HepG2 (cell line): ENCODE results near the gene TSLP. TPM values are rescaled to one million over a fixed set of nuclear protein-coding genes. Genes with fewer than 3 reads are reported as not detected.

ENCODE experiments used
- ATAC-seq: fragments of 200-7000 bp; cut with Tn5 transposase; 3 replicates; pipeline ENCODE4 v1.9.1; 2020; ENCODE audit warnings: mild to moderate bottlenecking, moderate library complexity
- BruUV-seq: library from RNA; stranded (reverse); fragments of 400-500 nt; replicated peaks from 2 replicates; lab custom pipeline; 2021; lab: Mats Ljungman, UMichigan
- CTCF ChIA-PET: fragments of 300-600 bp; formaldehyde crosslinking; extraction: SDS; loops from one replicate; lab custom pipeline; 2021; ENCODE audit warnings: low total read pairs, inconsistent platforms, low intra/inter-chr PET ratio; lab: Yijun Ruan, JAX
- POLR2A ChIA-PET: fragments of 350-600 bp; sonication (Branson Sonifier 250); formaldehyde crosslinking; loops from one replicate; lab custom pipeline; 2020; ENCODE audit warnings: antibody characterized with exemption, inconsistent platforms; lab: Yijun Ruan, JAX
- DNase-seq: peaks from one replicate; pipeline ENCODE4 v3.0.0-alpha.2; 2015; ENCODE audit warnings: low spot score
- FAIRE-seq: peaks from 3 replicates; lab custom pipeline; 2011; peaks lifted over from hg19 to GRCh38; lab: Jason Lieb, UNC
- H2AFZ ChIP-seq: one replicate; pipeline ENCODE4 v1.6.1; 2011; ENCODE audit warnings: low read length, inconsistent platforms
- H3K27ac ChIP-seq: fragments of 300-600 bp; 3 replicates; pipeline ENCODE4 v1.8.0; 2011; ENCODE audit warnings: mixed run types, mild to moderate bottlenecking, mixed read lengths, low read length, inconsistent platforms; ENCODE audit not compliant: insufficient read depth; ENCODE audit errors: extremely low read length
- H3K27me3 ChIP-seq, 2 experiments: fragments of 200-600 bp in 1 of 2; 2 replicates in 1 of 2; 3 replicates in 1 of 2; pipeline versions ENCODE4 v1.6.0 to v1.8.0; 2011; ENCODE audit warnings: low read length in 2 of 2, mild to moderate bottlenecking in 2 of 2, moderate library complexity in 2 of 2, inconsistent platforms in 1 of 2; ENCODE audit not compliant: insufficient read depth in 2 of 2, control insufficient read depth in 1 of 2
- H3K36me3 ChIP-seq, 2 experiments: fragments of 200-600 bp in 1 of 2; replicated peaks in 1 of 2; 2 replicates in 1 of 2; 3 replicates in 1 of 2; pipeline versions ENCODE4 v1.5.1 to v1.8.0; 2011; ENCODE audit warnings: low read length in 2 of 2, inconsistent platforms in 1 of 2; ENCODE audit not compliant: insufficient read depth in 2 of 2, control insufficient read depth in 1 of 2
- H3K4me1 ChIP-seq: 2 replicates; pipeline ENCODE4 v1.5.1; 2012; ENCODE audit warnings: low read length, inconsistent platforms; ENCODE audit not compliant: insufficient read depth
- H3K4me2 ChIP-seq: 2 replicates; pipeline ENCODE4 v1.6.0; 2011; ENCODE audit warnings: low read depth, low read length, inconsistent platforms
- H3K4me3 ChIP-seq, 3 experiments: fragments of 200-600 bp in 1 of 3; sonication (generic), shearing (Covaris generic) in 1 of 3; replicated peaks in 1 of 3; 2 replicates each; pipeline ENCODE4 v1.5.1; 2011 to 2016; ENCODE audit warnings: low read length in 3 of 3, inconsistent platforms in 2 of 3, low read depth in 2 of 3, mild to moderate bottlenecking in 2 of 3, control low read depth in 1 of 3, mixed read lengths in 1 of 3; ENCODE audit not compliant: insufficient read depth in 1 of 3
- H3K79me2 ChIP-seq: one replicate; pipeline ENCODE4 v1.6.1; 2011; ENCODE audit warnings: low read length, inconsistent platforms; ENCODE audit not compliant: insufficient read depth
- H3K9ac ChIP-seq: 2 replicates; pipeline ENCODE4 v1.6.0; 2011; ENCODE audit warnings: mild to moderate bottlenecking, low read depth, low read length, inconsistent platforms; ENCODE audit not compliant: insufficient read depth
- H3K9me3 ChIP-seq: 2 replicates; pipeline ENCODE4 v1.5.1; 2012; ENCODE audit warnings: mild to moderate bottlenecking, low read length
- H4K20me1 ChIP-seq: 2 replicates; pipeline ENCODE4 v1.6.0; 2011; ENCODE audit warnings: inconsistent platforms, mild to moderate bottlenecking, low read length, moderate library complexity; ENCODE audit not compliant: insufficient read depth
- CEBPG ChIP-seq: IDR thresholded peaks from 2 replicates; pipeline ENCODE4 v1.6.1; 2016
- EEA1 ChIP-seq: sonication (generic); formaldehyde crosslinking; IDR thresholded peaks from 2 replicates; pipeline ENCODE4 v1.5.1; 2020; ENCODE audit warnings: mild to moderate bottlenecking, missing genetic modification reagents, borderline replicate concordance
- HCFC1 ChIP-seq: fragments of 150-350 bp; IDR thresholded peaks from 2 replicates; pipeline ENCODE4 v1.6.1; 2014; ENCODE audit warnings: low read depth, low read length
- HNRNPUL1 ChIP-seq: fragments of 200-400 bp; formaldehyde crosslinking; IDR thresholded peaks from 2 replicates; pipeline ENCODE4 v1.6.1; 2017; ENCODE audit warnings: low read depth, mild to moderate bottlenecking, low read length, moderate library complexity
- HOXA3 ChIP-seq: sonication (generic); formaldehyde crosslinking; IDR thresholded peaks from 2 replicates; pipeline ENCODE4 v1.5.0; 2020; ENCODE audit warnings: missing genetic modification reagents
- NCOA5 ChIP-seq: sonication (generic); formaldehyde crosslinking; IDR thresholded peaks from 2 replicates; pipeline ENCODE4 v1.4.0; 2020; ENCODE audit warnings: missing genetic modification reagents
- TEAD3 ChIP-seq: optimal IDR thresholded peaks from 2 replicates; pipeline ENCODE3; 2016; ENCODE audit warnings: borderline replicate concordance
- TEF ChIP-seq: sonication (generic); formaldehyde crosslinking; IDR thresholded peaks from 2 replicates; pipeline ENCODE4 v1.5.0; 2020; ENCODE audit warnings: missing genetic modification reagents
- TFE3 ChIP-seq: IDR thresholded peaks from 2 replicates; pipeline ENCODE4 v1.6.1; 2016
- ZBTB49 ChIP-seq: sonication (generic); formaldehyde crosslinking; IDR thresholded peaks from 2 replicates; pipeline ENCODE4 v1.4.0; 2020; ENCODE audit warnings: missing genetic modification reagents, borderline replicate concordance
- ZNF224 ChIP-seq: sonication (generic); formaldehyde crosslinking; IDR thresholded peaks from 2 replicates; pipeline ENCODE4 v1.5.0; 2020; ENCODE audit warnings: mild to moderate bottlenecking, missing genetic modification reagents
- ZNF646 ChIP-seq: sonication (generic); formaldehyde crosslinking; IDR thresholded peaks from 2 replicates; pipeline ENCODE4 v1.9.0; 2021; ENCODE audit warnings: mild to moderate bottlenecking, missing genetic modification reagents
- ZNF782 ChIP-seq: sonication (generic); formaldehyde crosslinking; IDR thresholded peaks from 2 replicates; pipeline ENCODE4 v1.4.0; 2020; ENCODE audit warnings: missing genetic modification reagents, mild to moderate bottlenecking, borderline replicate concordance
- WGBS: methylation state at CpG from one replicate; pipeline ENCODE4 v1.1.6; 2017; ENCODE audit warnings: low lambda C conversion rate; 5-methylcytosine and 5-hydroxymethylcytosine counted together
- in situ Hi-C: cut with HindIII; loops from 2 replicates; pipeline ENCODE4 v1.10.0; 2017; ENCODE audit warnings: low pct_unique_long_range_greater_than_20kb; ENCODE audit not compliant: extremely low pct_ligation_motif_present
- intact Hi-C: fragments of 100-400 bp; cut with micrococcal nuclease; formaldehyde crosslinking; loops from one replicate; pipeline ENCODE4 v1.10.0; 2022; ENCODE audit not compliant: unreplicated experiment
- polyA plus RNA-seq, 8 experiments: library from polyadenylated mRNA; depleted of rRNA in 3 of 8; stranded (reverse) in 7 of 8; unstranded in 1 of 8; fragments of >200 nt; fragmentation: Illumina TruSeq in 4 of 8; extraction: Trizol in 4 of 8; gene quantifications; 2 replicates each; pipeline versions ENCODE4 v1.2.1 to v1.2.3, GENCODE V29; 2011 to 2016; ENCODE audit warnings: low read depth in 4 of 8, missing spikeins in 1 of 8, mixed read lengths in 1 of 8; ENCODE audit not compliant: insufficient read depth in 1 of 8
- total RNA-seq, 5 experiments: library from RNA; depleted of rRNA; stranded (reverse); fragments of >200 nt; fragmentation: Illumina TruSeq; extraction: Trizol; gene quantifications; 2 replicates each; pipeline ENCODE4 v1.2.3, GENCODE V29; 2016; ENCODE audit warnings: low read depth in 1 of 5

Gene TSLP
- total and polyA plus RNA-seq, 2 of the 13 experiments (the other 11 are each of a cell fraction or from before 2014, with no cell fraction given) = not detected

- TF ChIP-seq HNRNPUL1 = no peak
- no peak for TF ChIP-seq HCFC1
- TF ChIP-seq TFE3 (CRISPR knock-in tag) = no peak
- no peak for TF ChIP-seq TEAD3 (CRISPR knock-in tag)
- TF ChIP-seq TEF (CRISPR knock-in tag) = no peak
- no peak for TF ChIP-seq ZNF782 (CRISPR knock-in tag)
- TF ChIP-seq ZBTB49 (CRISPR knock-in tag) = no peak
- TF ChIP-seq EEA1 (CRISPR knock-in tag) = no peak
- TF ChIP-seq, all 625 proteins: peak for 0
Measured at GRCh38 chr5:111079846-111080245, 8.3 kb downstream of the TSLP start (continued).

- in situ Hi-C loops (no loop called here), intact Hi-C loops (no loop called here)
- H3K4me1 ChIP-seq = no peaks in the 10 kb centered on the region
- no peaks in the 10 kb centered on the region for H3K9me3 ChIP-seq
- no peak overlapping the region for H3K4me3 ChIP-seq
- no peak overlapping the region for H3K27ac ChIP-seq
- ATAC-seq (no peak), DNase-seq (no peak), FAIRE-seq (no peak)
- peaks cover 0 to 5% of the 10 kb centered on the region in 2 experiments; a peak in 1 of 5 replicates for H3K27me3 ChIP-seq
- ChIA-PET POLR2A (no interaction called here), CTCF (no interaction called here)
- H3K9ac ChIP-seq = no peak overlapping the region
- no peaks in the 10 kb centered on the region for H4K20me1 ChIP-seq
- WGBS = 34% methylated on average over 7 of the region's 7 CpGs
- no TSS peak for BruUV-seq
- H3K79me2 ChIP-seq = no peaks in the 10 kb centered on the region
- H3K4me2 ChIP-seq = no peak overlapping the region
- H2AFZ ChIP-seq = no peak overlapping the region
- H3K36me3 ChIP-seq = no peaks in the 10 kb centered on the region
- TF ChIP-seq ZNF224 (CRISPR knock-in tag) (no peak), HOXA3 (CRISPR knock-in tag) (no peak), NCOA5 (CRISPR knock-in tag) (no peak), CEBPG (CRISPR knock-in tag) (no peak), ZNF646 (CRISPR knock-in tag) (no peak)
Measured at GRCh38 chr5:111083323-111083722, 11.8 kb downstream of the TSLP start.
